GM10248 (cell line): ENCODE measurements around the gene STON2.

Source experiments
- CTCF ChIA-PET: fragments of 300-600 bp; sonication (Branson Sonifier 250); formaldehyde crosslinking; extraction: SDS; loops from one replicate; lab custom pipeline; 2021; ENCODE audit warnings: antibody characterized with exemption; lab: Yijun Ruan, JAX
- POLR2A ChIA-PET: fragments of 350-650 bp; sonication (Branson Sonifier 250); formaldehyde crosslinking; extraction: SDS; loops from one replicate; lab custom pipeline; 2020; ENCODE audit warnings: antibody characterized with exemption; lab: Yijun Ruan, JAX
- DNase-seq: peaks from one replicate; pipeline ENCODE4 v3.0.0; 2012; ENCODE audit errors: extremely low spot score
- TF ChIP-seq, protein P1 (sequence below): IDR thresholded peaks from 2 replicates; pipeline ENCODE4 v1.5.1; 2012; ENCODE audit warnings: mild to moderate bottlenecking, low read depth; ENCODE audit errors: extremely low read depth, missing control alignments, control extremely low read depth

The STON2 gene

DNA sequence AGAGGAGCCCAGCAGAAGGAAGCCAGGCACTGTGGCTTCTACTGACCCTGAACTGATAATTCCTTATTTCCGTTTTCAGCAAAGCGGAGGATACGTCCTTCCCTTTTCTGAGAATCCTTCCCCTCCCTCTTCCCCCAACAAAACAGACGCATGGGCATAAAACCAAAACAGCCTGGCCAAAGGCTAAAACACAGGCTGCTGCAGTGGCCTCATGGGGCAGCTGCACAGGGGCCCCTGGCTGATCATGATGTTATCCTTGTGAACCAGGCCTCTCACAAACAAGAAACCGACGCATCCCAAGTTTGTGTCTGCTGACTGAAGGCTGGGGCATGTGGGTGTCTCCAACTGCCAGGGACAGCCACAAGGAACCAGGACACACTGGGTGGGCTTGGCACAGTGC, 23.4 kb upstream of the STON2 start:
- DNase-seq = no peak
- POLR2A ChIA-PET = no interaction called here
- TF ChIP-seq, protein P1, sequence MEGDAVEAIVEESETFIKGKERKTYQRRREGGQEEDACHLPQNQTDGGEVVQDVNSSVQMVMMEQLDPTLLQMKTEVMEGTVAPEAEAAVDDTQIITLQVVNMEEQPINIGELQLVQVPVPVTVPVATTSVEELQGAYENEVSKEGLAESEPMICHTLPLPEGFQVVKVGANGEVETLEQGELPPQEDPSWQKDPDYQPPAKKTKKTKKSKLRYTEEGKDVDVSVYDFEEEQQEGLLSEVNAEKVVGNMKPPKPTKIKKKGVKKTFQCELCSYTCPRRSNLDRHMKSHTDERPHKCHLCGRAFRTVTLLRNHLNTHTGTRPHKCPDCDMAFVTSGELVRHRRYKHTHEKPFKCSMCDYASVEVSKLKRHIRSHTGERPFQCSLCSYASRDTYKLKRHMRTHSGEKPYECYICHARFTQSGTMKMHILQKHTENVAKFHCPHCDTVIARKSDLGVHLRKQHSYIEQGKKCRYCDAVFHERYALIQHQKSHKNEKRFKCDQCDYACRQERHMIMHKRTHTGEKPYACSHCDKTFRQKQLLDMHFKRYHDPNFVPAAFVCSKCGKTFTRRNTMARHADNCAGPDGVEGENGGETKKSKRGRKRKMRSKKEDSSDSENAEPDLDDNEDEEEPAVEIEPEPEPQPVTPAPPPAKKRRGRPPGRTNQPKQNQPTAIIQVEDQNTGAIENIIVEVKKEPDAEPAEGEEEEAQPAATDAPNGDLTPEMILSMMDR = no peak
- CTCF ChIA-PET = interaction anchor here (2.2 kb wide), 1 partner anchor 30 kb away, joined by 8 read pairs; no protein-coding TSS in a partner anchor

DNA sequence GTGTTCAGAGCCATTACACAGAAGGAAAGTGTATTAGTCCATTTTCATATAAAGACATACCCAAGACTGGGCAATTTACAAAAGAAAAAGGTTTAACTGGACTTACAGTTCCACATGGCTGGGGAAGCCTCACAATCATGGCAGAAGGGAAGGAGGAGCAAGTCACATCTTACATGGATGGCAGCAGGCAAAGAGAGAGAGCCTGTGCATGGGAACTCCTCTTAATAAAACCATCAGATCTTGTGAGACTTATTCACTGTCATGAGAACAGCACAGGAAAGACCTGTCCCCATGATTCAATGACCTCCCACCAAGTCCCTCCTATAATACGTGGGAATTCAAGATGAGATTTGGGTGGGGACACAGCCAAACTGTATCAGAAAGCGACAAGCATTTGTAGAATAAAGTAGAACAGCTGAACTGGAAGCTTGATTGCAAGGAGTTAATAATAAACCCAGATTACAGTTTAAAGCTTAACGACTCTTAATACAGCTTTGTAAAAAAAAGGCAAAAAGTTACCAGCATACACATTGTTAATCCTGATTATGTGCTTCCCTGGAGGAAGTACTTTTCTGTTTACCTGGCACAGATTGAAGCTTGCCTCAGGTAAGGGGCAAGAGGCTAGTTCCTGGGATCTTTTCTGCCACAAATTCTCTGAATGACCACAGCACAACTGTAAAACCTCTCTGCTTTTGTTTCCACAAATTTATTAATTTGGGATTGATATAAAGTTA, 18.1 kb upstream of the STON2 start:
- ChIA-PET CTCF (interaction anchor here (0.9 to 2.0 kb wide), 3 partner anchors 8 to 149 kb away, joined by 3 to 4 read pairs (median 4); no protein-coding TSS in a partner anchor), POLR2A (no interaction called here)
- TF ChIP-seq, protein P1 = no peak
- DNase-seq = no peak

DNA sequence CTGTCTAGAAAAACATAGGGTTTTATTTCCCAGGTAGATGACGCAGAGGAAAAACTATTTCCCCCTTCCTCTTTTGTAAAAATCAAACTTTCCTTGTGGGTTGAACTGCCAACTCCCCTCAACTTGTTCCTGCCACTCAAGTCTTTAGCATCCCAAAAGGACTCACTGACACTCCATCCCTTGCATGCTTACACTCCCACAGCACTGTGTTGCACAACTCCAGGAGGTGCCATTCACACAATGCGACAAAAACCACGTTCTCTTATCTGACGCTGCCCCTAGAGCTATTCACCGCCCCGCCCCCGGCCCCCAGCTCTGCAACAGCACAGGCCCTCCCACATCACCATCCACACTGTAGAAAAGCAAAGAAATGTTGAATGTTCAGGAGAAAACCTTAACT, 16.9 kb upstream of the STON2 start:
- ChIA-PET POLR2A (no interaction called here), CTCF (interaction anchor here (0.8 to 0.9 kb wide), 3 partner anchors 12 to 28 kb away, joined by 3 read pairs; no protein-coding TSS in a partner anchor)
- no peak for DNase-seq

DNA sequence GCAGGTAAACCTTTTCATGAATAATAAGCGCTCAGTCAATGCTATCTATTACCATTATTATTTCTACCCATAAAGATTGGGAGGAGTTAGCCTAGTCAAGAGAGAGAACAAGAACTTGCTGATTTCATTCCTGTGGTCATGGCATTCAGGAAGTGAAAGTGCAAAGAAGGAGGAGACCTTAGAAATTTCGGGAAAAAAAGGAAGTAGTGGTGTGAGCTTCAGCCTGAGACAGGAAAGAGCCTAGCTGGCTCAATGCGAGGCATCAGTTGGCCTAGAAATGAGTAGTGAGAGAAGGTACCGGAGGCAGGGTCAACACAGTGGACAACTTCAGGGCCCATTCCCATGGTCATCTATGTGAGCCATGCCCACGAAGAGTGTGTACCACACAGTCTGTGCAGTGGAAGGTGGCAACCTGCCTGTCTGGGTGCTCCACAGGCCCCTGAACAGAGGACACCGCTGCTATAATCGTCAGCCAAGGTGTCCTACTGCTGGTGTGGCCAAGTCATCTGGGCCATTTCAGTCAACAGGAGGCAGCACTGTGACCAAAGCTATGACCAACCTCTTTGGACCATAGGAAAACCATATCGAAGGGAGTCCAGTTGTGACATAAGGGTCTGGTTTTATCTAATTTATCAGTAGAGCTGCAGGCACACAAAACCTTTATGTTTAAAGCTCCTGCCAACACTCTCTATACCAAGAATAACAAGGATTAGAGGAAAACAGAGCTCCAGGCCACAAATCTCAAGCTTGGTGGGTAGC, 16.2 kb upstream of the STON2 start:
- TF ChIP-seq, protein P1 = no peak
- ChIA-PET CTCF (interaction anchor here (0.8 to 0.9 kb wide), 3 partner anchors 12 to 29 kb away, joined by 3 read pairs; no protein-coding TSS in a partner anchor), POLR2A (no interaction called here)
- DNase-seq = no peak

More for the DNA sequence above, 16.9 kb upstream of the STON2 start:
- TF ChIP-seq, protein P1 = no peak

DNA sequence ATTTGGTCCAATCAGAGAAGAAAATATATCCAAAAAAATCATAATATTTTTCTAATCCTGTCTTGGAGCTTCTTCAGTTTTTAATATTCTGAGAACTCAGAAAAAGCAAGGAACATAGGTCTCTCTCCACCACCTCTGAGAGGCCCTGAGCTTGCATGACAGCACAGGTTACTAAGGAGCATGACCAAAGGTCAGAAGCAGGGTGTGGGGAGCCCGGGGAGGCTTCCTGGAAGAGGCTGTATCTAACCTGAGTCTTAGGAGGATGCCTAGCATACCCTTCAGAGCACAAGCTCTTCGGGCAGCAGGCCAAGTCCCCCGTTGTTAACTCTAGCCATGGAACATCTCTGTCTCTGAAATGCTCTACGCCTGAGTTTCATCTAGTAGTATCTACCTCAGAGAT, 15.7 kb upstream of the STON2 start:
- CTCF ChIA-PET = no interaction called here
- TF ChIP-seq, protein P1 = no peak
- POLR2A ChIA-PET = no interaction called here
- DNase-seq = no peak

DNA sequence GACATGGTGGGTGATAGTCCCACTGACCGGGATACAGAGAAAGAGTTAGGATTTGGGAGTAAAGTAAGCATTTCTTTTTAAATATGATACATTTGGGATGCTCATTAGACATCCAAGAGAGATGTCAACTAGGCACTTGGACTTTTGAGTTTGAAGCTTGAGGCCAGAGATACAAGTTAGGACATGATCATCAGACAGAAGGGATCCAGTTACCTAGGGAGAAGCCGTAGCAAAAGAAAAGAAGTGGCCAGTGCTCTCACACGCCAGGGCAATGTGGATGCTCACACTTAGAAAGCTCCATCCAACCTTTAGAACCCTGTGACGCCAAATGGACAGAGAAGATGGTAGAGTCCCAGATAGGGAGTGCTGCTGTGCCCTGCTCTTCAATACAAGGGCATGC, 14.0 kb upstream of the STON2 start:
- ChIA-PET CTCF (no interaction called here), POLR2A (no interaction called here)
- TF ChIP-seq, protein P1 = no peak
- DNase-seq = no peak
